CD8-positive, alpha-beta memory T cell (primary cell): Measurements from ENCODE around the gene CACNA1E. TPM values are rescaled to one million over a fixed set of nuclear protein-coding genes. Genes with fewer than 3 reads are reported as not detected.

Experiments
- CTCF ChIA-PET: fragments of 350-600 bp; sonication (Branson Sonifier 250); formaldehyde crosslinking; loops from one replicate; lab custom pipeline; 2021; ENCODE audit warnings: antibody characterized with exemption; lab: Charles Lee
- POLR2A ChIA-PET: fragments of 350-600 bp; sonication (Branson Sonifier 250); formaldehyde crosslinking; loops from one replicate; lab custom pipeline; 2021; ENCODE audit warnings: antibody characterized with exemption; lab: Charles Lee
- DNase-seq, 5 donors: peaks; one replicate each; pipeline versions ENCODE4 v3.0.0 to v3.0.0-alpha.2; 2020 to 2022; ENCODE audit warnings: mixed read lengths in 1 of 5
- H3K27ac ChIP-seq: one replicate; pipeline ENCODE4 v1.7.0; 2013; ENCODE audit warnings: low read depth, mild to moderate bottlenecking, low read length, moderate library complexity
- H3K27me3 ChIP-seq: 2 replicates; pipeline ENCODE4 v1.7.0; 2013; ENCODE audit warnings: low read length, mild to moderate bottlenecking; ENCODE audit not compliant: insufficient read depth, poor library complexity, severe bottlenecking
- H3K36me3 ChIP-seq: 2 replicates; pipeline ENCODE4 v1.7.0; 2013; ENCODE audit warnings: mild to moderate bottlenecking, low read length, moderate library complexity; ENCODE audit not compliant: insufficient read depth
- H3K4me1 ChIP-seq: 2 replicates; pipeline ENCODE4 v1.7.0; 2013; ENCODE audit warnings: mild to moderate bottlenecking, low read length, moderate library complexity; ENCODE audit not compliant: insufficient read depth
- H3K4me3 ChIP-seq: 2 replicates; pipeline ENCODE4 v1.7.0; 2013; ENCODE audit warnings: mild to moderate bottlenecking, low read length
- H3K9me3 ChIP-seq: 2 replicates; pipeline ENCODE4 v1.7.0; 2013; ENCODE audit warnings: mild to moderate bottlenecking, low read length
- H3K27ac Mint-ChIP-seq, 8 donors: one replicate each; pipeline ENCODE4 v1.8.0; 2020 to 2021; ENCODE audit warnings: mixed read lengths in 8 of 8, mild to moderate bottlenecking in 6 of 8, inconsistent platforms in 3 of 8, moderate library complexity in 3 of 8
- H3K27me3 Mint-ChIP-seq, 2 donors: one replicate each; pipeline ENCODE4 v1.8.0; 2020 to 2021; ENCODE audit warnings: mixed read lengths in 2 of 2, mild to moderate bottlenecking in 1 of 2, moderate library complexity in 1 of 2
- H3K36me3 Mint-ChIP-seq, 3 donors: one replicate each; pipeline ENCODE4 v1.8.0; 2020 to 2021; ENCODE audit warnings: mixed read lengths in 3 of 3, inconsistent platforms in 1 of 3, mild to moderate bottlenecking in 1 of 3
- H3K4me1 Mint-ChIP-seq, 3 donors: one replicate each; pipeline ENCODE4 v1.8.0; 2020 to 2021; ENCODE audit warnings: mixed read lengths in 3 of 3, inconsistent platforms in 1 of 3, mild to moderate bottlenecking in 1 of 3
- H3K4me3 Mint-ChIP-seq, 7 donors: one replicate each; pipeline ENCODE4 v1.8.0; 2020 to 2021; ENCODE audit warnings: mixed read lengths in 7 of 7, mild to moderate bottlenecking in 6 of 7, moderate library complexity in 4 of 7, inconsistent platforms in 2 of 7
- H3K9me3 Mint-ChIP-seq, 5 donors: one replicate each; pipeline ENCODE4 v1.8.0; 2020 to 2022; ENCODE audit warnings: mixed read lengths in 5 of 5, mild to moderate bottlenecking in 3 of 5, moderate library complexity in 2 of 5, inconsistent platforms in 1 of 5
- polyA plus RNA-seq: library from polyadenylated mRNA; unstranded; fragments of 300-500 nt; fragmentation: Illumina TruSeq; gene quantifications from one replicate; pipeline ENCODE4 v1.2.3, GENCODE V29; 2021
- total RNA-seq, 2 experiments: library from RNA; stranded (reverse); gene quantifications; one replicate each; pipeline ENCODE4 v1.2.3, GENCODE V29; 2021

The CACNA1E gene
- total and polyA plus RNA-seq, 3 experiments from 2014 or later = not detected

- H3K27me3 Mint-ChIP-seq = peaks cover 5 to 8% of the 10 kb centered on the region in 2 donors
- CTCF ChIA-PET = no interaction called here
- H3K36me3 Mint-ChIP-seq = no peaks in the 10 kb centered on the region
- POLR2A ChIA-PET = no interaction called here
- H3K9me3 Mint-ChIP-seq = peaks cover 0 to 3% (median 0%) of the 10 kb centered on the region in 5 donors
- H3K27ac ChIP-seq = no peak overlapping the region
- H3K4me1 ChIP-seq = no peaks in the 10 kb centered on the region
- no peaks in the 10 kb centered on the region for H3K27me3 ChIP-seq
- H3K4me3 ChIP-seq = no peak overlapping the region
- H3K9me3 ChIP-seq = no peaks in the 10 kb centered on the region
- no peaks in the 10 kb centered on the region for H3K4me1 Mint-ChIP-seq
- H3K27ac Mint-ChIP-seq = no peak overlapping the region
- H3K36me3 ChIP-seq = no peaks in the 10 kb centered on the region
- DNase-seq = no peak
- H3K4me3 Mint-ChIP-seq = no peak overlapping the region
Observed at GRCh38 chr1:181807251-181807650, 323.9 kb downstream of the CACNA1E start.

DNA sequence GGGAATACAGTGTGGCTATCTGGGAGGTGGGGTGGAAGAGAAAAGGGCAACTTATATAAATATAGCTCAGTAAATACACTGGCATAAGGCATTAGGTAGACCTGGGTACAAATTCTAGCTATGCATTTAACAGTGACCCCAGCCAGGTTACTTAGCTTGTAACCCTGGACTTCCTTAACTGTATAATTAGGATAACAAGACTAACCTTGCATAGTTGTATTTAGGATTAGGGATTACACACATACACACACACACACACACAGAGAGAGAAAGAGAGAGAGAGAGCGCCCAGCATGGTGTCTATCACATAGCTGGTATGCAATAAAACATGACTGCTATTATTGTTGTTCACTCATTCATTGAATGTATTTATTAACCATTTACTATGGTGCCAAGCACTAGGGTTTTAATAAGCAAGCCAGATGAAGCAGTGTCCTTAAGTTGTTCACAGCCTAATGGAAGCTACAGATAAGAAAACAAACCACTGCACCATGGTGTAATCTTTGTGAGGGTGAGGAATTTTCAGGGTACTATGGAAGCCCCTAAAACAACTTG lies 326.8 kb downstream of the CACNA1E start:
- Mint-ChIP-seq H3K4me3 (no peak overlapping the region), H3K36me3 (no peaks in the 10 kb centered on the region), H3K9me3 (peaks cover 0 to 5% (median 0%) of the 10 kb centered on the region in 5 donors), H3K4me1 (no peaks in the 10 kb centered on the region), H3K27me3 (peaks cover 2 to 8% of the 10 kb centered on the region in 2 donors), H3K27ac (no peak overlapping the region)
- Histone ChIP-seq H3K27me3 (no peaks in the 10 kb centered on the region), H3K4me3 (no peak overlapping the region), H3K36me3 (no peaks in the 10 kb centered on the region), H3K27ac (no peak overlapping the region), H3K9me3 (no peaks in the 10 kb centered on the region), H3K4me1 (no peaks in the 10 kb centered on the region)
- ChIA-PET POLR2A (no interaction called here), CTCF (no interaction called here)
- DNase-seq = no peak

- Histone ChIP-seq H3K27me3 (no peaks in the 10 kb centered on the region), H3K36me3 (no peaks in the 10 kb centered on the region), H3K4me1 (no peaks in the 10 kb centered on the region), H3K27ac (no peak overlapping the region), H3K9me3 (no peaks in the 10 kb centered on the region), H3K4me3 (no peak overlapping the region)
- Mint-ChIP-seq H3K27ac (no peak overlapping the region), H3K9me3 (peaks cover 0 to 5% (median 0%) of the 10 kb centered on the region in 5 donors), H3K4me1 (no peaks in the 10 kb centered on the region), H3K4me3 (no peak overlapping the region), H3K36me3 (no peaks in the 10 kb centered on the region), H3K27me3 (peaks cover 2 to 4% of the 10 kb centered on the region in 2 donors)
- DNase-seq = no peak
- ChIA-PET CTCF (no interaction called here), POLR2A (no interaction called here)
Observed at GRCh38 chr1:181812208-181812607, 328.9 kb downstream of the CACNA1E start.

DNA sequence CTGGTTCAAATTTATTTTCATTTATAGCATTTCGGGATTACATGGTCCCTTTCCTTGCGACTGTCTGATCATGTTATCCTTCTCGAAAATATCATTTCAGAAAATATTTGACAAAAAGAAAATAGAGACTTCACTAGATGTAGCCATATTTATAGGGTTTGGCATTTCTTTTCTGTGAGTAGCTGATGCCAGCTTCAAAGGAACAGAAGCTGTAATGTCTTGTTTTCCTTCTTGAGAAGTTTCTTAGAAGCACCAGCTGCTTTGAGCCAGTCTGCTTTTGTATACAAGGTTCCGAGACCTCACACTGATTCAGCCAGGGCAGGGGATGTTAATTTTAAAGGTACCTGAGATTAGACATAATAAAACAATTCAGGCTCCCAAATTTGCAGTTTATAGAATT lies 329.9 kb downstream of the CACNA1E start:
- no peak overlapping the region for H3K27ac Mint-ChIP-seq
- peaks cover 0 to 5% (median 0%) of the 10 kb centered on the region in 5 donors for H3K9me3 Mint-ChIP-seq
- peaks cover 3 to 4% of the 10 kb centered on the region in 2 donors for H3K27me3 Mint-ChIP-seq
- no peaks in the 10 kb centered on the region for H3K36me3 ChIP-seq
- H3K36me3 Mint-ChIP-seq = no peaks in the 10 kb centered on the region
- ChIA-PET CTCF (no interaction called here), POLR2A (no interaction called here)
- DNase-seq = no peak
- no peak overlapping the region for H3K4me3 Mint-ChIP-seq
- no peaks in the 10 kb centered on the region for H3K9me3 ChIP-seq
- H3K27ac ChIP-seq = no peak overlapping the region
- no peaks in the 10 kb centered on the region for H3K27me3 ChIP-seq
- no peaks in the 10 kb centered on the region for H3K4me1 ChIP-seq
- H3K4me3 ChIP-seq = no peak overlapping the region
- H3K4me1 Mint-ChIP-seq = no peaks in the 10 kb centered on the region

GRCh38 chr1:181816608-181817007 lies 333.3 kb downstream of the CACNA1E start:
- H3K9me3 Mint-ChIP-seq = peaks cover 0 to 5% (median 0%) of the 10 kb centered on the region in 5 donors
- no peaks in the 10 kb centered on the region for H3K4me1 ChIP-seq
- POLR2A ChIA-PET = no interaction called here
- no peak for DNase-seq
- H3K27ac ChIP-seq = no peak overlapping the region
- H3K9me3 ChIP-seq = no peaks in the 10 kb centered on the region
- no peaks in the 10 kb centered on the region for H3K36me3 Mint-ChIP-seq
- no peak overlapping the region for H3K27ac Mint-ChIP-seq
- peaks cover 1 to 9% of the 10 kb centered on the region in 2 donors for H3K27me3 Mint-ChIP-seq
- H3K4me1 Mint-ChIP-seq = no peaks in the 10 kb centered on the region
- H3K4me3 ChIP-seq = no peak overlapping the region
- H3K36me3 ChIP-seq = no peaks in the 10 kb centered on the region
- no peak overlapping the region for H3K4me3 Mint-ChIP-seq
- CTCF ChIA-PET = no interaction called here
- no peaks in the 10 kb centered on the region for H3K27me3 ChIP-seq

DNA sequence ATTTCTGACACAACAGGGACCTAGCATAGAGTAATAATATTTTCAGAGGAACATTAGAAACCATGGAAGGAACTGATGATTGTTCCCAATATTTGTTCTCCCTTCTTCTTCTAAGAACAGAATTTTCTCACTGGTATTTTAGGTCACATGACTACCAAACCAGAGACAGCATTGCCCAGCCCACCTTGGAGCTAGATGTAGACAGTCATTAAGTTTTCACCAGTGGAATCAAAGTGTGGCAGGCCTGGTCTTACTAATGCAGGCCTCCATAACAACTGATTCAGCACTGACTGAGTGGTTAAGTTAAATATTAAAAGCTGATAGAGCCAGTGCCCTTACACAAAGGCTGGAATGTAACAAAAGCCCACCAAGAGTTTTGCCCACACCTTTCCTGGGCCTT lies 333.8 kb downstream of the CACNA1E start:
- no peak overlapping the region for H3K27ac Mint-ChIP-seq
- H3K36me3 Mint-ChIP-seq = no peaks in the 10 kb centered on the region
- Histone ChIP-seq H3K27ac (no peak overlapping the region), H3K9me3 (no peaks in the 10 kb centered on the region), H3K4me3 (no peak overlapping the region), H3K27me3 (no peaks in the 10 kb centered on the region), H3K36me3 (no peaks in the 10 kb centered on the region), H3K4me1 (no peaks in the 10 kb centered on the region)
- H3K4me3 Mint-ChIP-seq = no peak overlapping the region
- POLR2A ChIA-PET = no interaction called here
- H3K4me1 Mint-ChIP-seq = no peaks in the 10 kb centered on the region
- peaks cover 0 to 5% (median 0%) of the 10 kb centered on the region in 5 donors for H3K9me3 Mint-ChIP-seq
- CTCF ChIA-PET = no interaction called here
- no peak for DNase-seq
- H3K27me3 Mint-ChIP-seq = peaks cover 1 to 11% of the 10 kb centered on the region in 2 donors

- no peaks in the 10 kb centered on the region for H3K4me1 Mint-ChIP-seq
- no peak for DNase-seq
- H3K9me3 ChIP-seq = no peaks in the 10 kb centered on the region
- ChIA-PET POLR2A (no interaction called here), CTCF (no interaction called here)
- H3K27ac Mint-ChIP-seq = no peak overlapping the region
- no peaks in the 10 kb centered on the region for H3K4me1 ChIP-seq
- H3K4me3 Mint-ChIP-seq = no peak overlapping the region
- H3K4me3 ChIP-seq = no peak overlapping the region
- peaks cover 0 to 3% (median 0%) of the 10 kb centered on the region in 3 donors for H3K36me3 Mint-ChIP-seq
- H3K27ac ChIP-seq = no peak overlapping the region
- H3K27me3 ChIP-seq = no peaks in the 10 kb centered on the region
- H3K36me3 ChIP-seq = no peaks in the 10 kb centered on the region
- peaks cover 1 to 11% of the 10 kb centered on the region in 2 donors for H3K27me3 Mint-ChIP-seq
- H3K9me3 Mint-ChIP-seq = peaks cover 0 to 5% (median 0%) of the 10 kb centered on the region in 5 donors
Observed at GRCh38 chr1:181818459-181818858, 335.1 kb downstream of the CACNA1E start.

- ChIA-PET POLR2A (no interaction called here), CTCF (no interaction called here)
- H3K27me3 ChIP-seq = no peaks in the 10 kb centered on the region
- no peaks in the 10 kb centered on the region for H3K36me3 ChIP-seq
- no peaks in the 10 kb centered on the region for H3K9me3 ChIP-seq
- H3K27ac ChIP-seq = no peak overlapping the region
- Mint-ChIP-seq H3K27me3 (peaks cover 1 to 11% of the 10 kb centered on the region in 2 donors), H3K9me3 (peaks cover 0 to 5% (median 0%) of the 10 kb centered on the region in 5 donors), H3K4me3 (no peak overlapping the region), H3K27ac (no peak overlapping the region), H3K4me1 (no peaks in the 10 kb centered on the region), H3K36me3 (peaks cover 0 to 3% (median 0%) of the 10 kb centered on the region in 3 donors)
- no peak overlapping the region for H3K4me3 ChIP-seq
- no peaks in the 10 kb centered on the region for H3K4me1 ChIP-seq
- DNase-seq = no peak
Observed at GRCh38 chr1:181818943-181819342, 335.6 kb downstream of the CACNA1E start.
